ENCODE measurements around the gene VPS33A. TPM values are rescaled to one million over a fixed set of nuclear protein-coding genes. Genes with fewer than 3 reads are reported as not detected.
A peak's percentile ranks its signal among the peaks of the same experiment; 100 is the strongest.
"Not testable (repeated sequence)": the region's sequence is repeated elsewhere in the genome, so short reads cannot be mapped to it uniquely, and the experiment has no call there.

The VPS33A gene
- total RNA-seq = 19.9 TPM

GRCh38 chr12:122266230-122266901 lies at the start of gene VPS33A:
TSS of gene VPS33A (minus strand) at chr12:122266494. CDS start at chr12:122266408, 86 bp downstream.
- DNase-seq (ENCODE audit: low spot score) = peak; percentile 97

GRCh38 chr12:122312926-122313325 lies 46.6 kb upstream of the VPS33A start:
- DNase-seq (ENCODE audit: low spot score) = no peak

GRCh38 chr12:122311696-122312095 lies 45.4 kb upstream of the VPS33A start:
- no peak for DNase-seq (ENCODE audit: low spot score)

GRCh38 chr12:122310626-122311333 lies 44.5 kb upstream of the VPS33A start:
- no peak for DNase-seq (ENCODE audit: low spot score)

- no peak for DNase-seq (ENCODE audit: low spot score)
Measured at GRCh38 chr12:122309564-122310121, 43.3 kb upstream of the VPS33A start.

GRCh38 chr12:122308811-122309210 lies 42.5 kb upstream of the VPS33A start:
- no peak for DNase-seq (ENCODE audit: low spot score)

GRCh38 chr12:122306407-122306806 lies 40.1 kb upstream of the VPS33A start:
- no peak for DNase-seq (ENCODE audit: low spot score)

- no peak for DNase-seq (ENCODE audit: low spot score)
Measured at GRCh38 chr12:122304924-122305323, 38.6 kb upstream of the VPS33A start.

GRCh38 chr12:122303068-122303467 lies 36.8 kb upstream of the VPS33A start:
- no peak for DNase-seq (ENCODE audit: low spot score)

GRCh38 chr12:122298071-122298748 lies 31.9 kb upstream of the VPS33A start:
- no peak for DNase-seq (ENCODE audit: low spot score)

GRCh38 chr12:122297494-122297893 lies 31.2 kb upstream of the VPS33A start:
- no peak for DNase-seq (ENCODE audit: low spot score)

GRCh38 chr12:122295877-122296276 lies 29.6 kb upstream of the VPS33A start:
- no peak for DNase-seq (ENCODE audit: low spot score)

- DNase-seq (ENCODE audit: low spot score) = no peak
Measured at GRCh38 chr12:122293081-122293480, 26.8 kb upstream of the VPS33A start.

GRCh38 chr12:122291431-122291830 lies 25.1 kb upstream of the VPS33A start:
- DNase-seq (ENCODE audit: low spot score) = no peak

GRCh38 chr12:122283680-122284079 lies 17.4 kb upstream of the VPS33A start:
- no peak for DNase-seq (ENCODE audit: low spot score)

- no peak for DNase-seq (ENCODE audit: low spot score)
Measured at GRCh38 chr12:122282061-122282460, 15.8 kb upstream of the VPS33A start.

GRCh38 chr12:122276242-122276641 lies 9.9 kb upstream of the VPS33A start:
- no peak for DNase-seq (ENCODE audit: low spot score)

GRCh38 chr12:122275459-122275858 lies 9.2 kb upstream of the VPS33A start:
- DNase-seq (ENCODE audit: low spot score) = no peak

- DNase-seq (ENCODE audit: low spot score) = no peak
Measured at GRCh38 chr12:122265886-122266229, 436 bp downstream of the VPS33A start.

GRCh38 chr12:122265476-122265875 lies 818 bp downstream of the VPS33A start:
- no peak for DNase-seq (ENCODE audit: low spot score)

- DNase-seq (ENCODE audit: low spot score) = not testable (repeated sequence)
Measured at GRCh38 chr12:122260735-122261134, 5.6 kb downstream of the VPS33A start.

GRCh38 chr12:122258939-122259338 lies 7.4 kb downstream of the VPS33A start:
- DNase-seq (ENCODE audit: low spot score) = not testable (repeated sequence)

- not testable (repeated sequence) for DNase-seq (ENCODE audit: low spot score)
Measured at GRCh38 chr12:122258462-122258861, 7.8 kb downstream of the VPS33A start.
